Endothelial cell of umbilical vein (primary cell): ENCODE results near the gene PLCD1. TPM values are rescaled to one million over a fixed set of nuclear protein-coding genes. Genes with fewer than 3 reads are reported as not detected.

Experiments used
- BruUV-seq: library from RNA; stranded (reverse); fragments of 400-500 nt; replicated peaks from 2 replicates; lab custom pipeline; 2021; lab: Mats Ljungman, UMichigan
- CTCF ChIA-PET: fragments of 300-600, 350-600 bp; sonication (Branson Sonifier 250); formaldehyde crosslinking; loops from one replicate; lab custom pipeline; 2021; ENCODE audit warnings: antibody characterized with exemption, inconsistent platforms; lab: Charles Lee
- POLR2A ChIA-PET: fragments of 300-600, 350-600 bp; sonication (Branson Sonifier 250); formaldehyde crosslinking; loops from one replicate; lab custom pipeline; 2021; ENCODE audit warnings: antibody characterized with exemption, inconsistent platforms; lab: Charles Lee
- DNase-seq: peaks from one replicate; pipeline ENCODE4 v3.0.0-alpha.2; 2011; ENCODE audit warnings: low read depth, low spot score
- FAIRE-seq: peaks from 2 replicates; lab custom pipeline; 2011; peaks lifted over from hg19 to GRCh38; lab: Jason Lieb, UNC
- H2AFZ ChIP-seq: 2 replicates; pipeline ENCODE4 v1.6.0; 2012; ENCODE audit warnings: low read depth, low read length, control low read depth, inconsistent platforms
- H3K27ac ChIP-seq: 2 replicates; pipeline ENCODE4 v1.5.1; 2011; ENCODE audit warnings: low read depth, mild to moderate bottlenecking, control low read depth, low read length, moderate library complexity; ENCODE audit not compliant: insufficient read depth
- H3K27me3 ChIP-seq, 2 experiments: 2 replicates each; pipeline versions ENCODE4 v1.6.0 to v1.6.1; 2011; ENCODE audit warnings: low read length in 2 of 2, mixed read lengths in 1 of 2; ENCODE audit not compliant: control insufficient read depth in 2 of 2, insufficient read depth in 2 of 2
- H3K36me3 ChIP-seq, 2 experiments: 2 replicates in 1 of 2; 3 replicates in 1 of 2; pipeline ENCODE4 v1.5.1; 2011; ENCODE audit warnings: low read length in 2 of 2, mild to moderate bottlenecking in 1 of 2, moderate library complexity in 1 of 2; ENCODE audit not compliant: control insufficient read depth in 2 of 2, insufficient read depth in 2 of 2; ENCODE audit errors: extremely low read depth in 1 of 2
- H3K4me1 ChIP-seq: 3 replicates; pipeline ENCODE4 v1.5.1; 2011; ENCODE audit warnings: mild to moderate bottlenecking, low read length; ENCODE audit not compliant: control insufficient read depth, insufficient read depth; ENCODE audit errors: extremely low read depth
- H3K4me2 ChIP-seq: 2 replicates; pipeline ENCODE4 v1.6.1; 2011; ENCODE audit warnings: low read length, control low read depth, mixed read lengths; ENCODE audit not compliant: insufficient read depth
- H3K4me3 ChIP-seq, 3 experiments: fragments of 200-600 bp in 1 of 3; sonication (generic), shearing (Covaris generic) in 1 of 3; replicated peaks in 1 of 3; 2 replicates each; pipeline ENCODE4 v1.5.1; 2011 to 2016; ENCODE audit warnings: control low read depth in 3 of 3, low read length in 3 of 3, mild to moderate bottlenecking in 2 of 3, inconsistent platforms in 1 of 3, low read depth in 1 of 3, moderate library complexity in 1 of 3; ENCODE audit not compliant: insufficient read depth in 1 of 3
- H3K79me2 ChIP-seq: 2 replicates; pipeline ENCODE4 v1.6.0; 2012; ENCODE audit warnings: low read length, inconsistent platforms; ENCODE audit not compliant: control insufficient read depth, insufficient read depth
- H3K9ac ChIP-seq: replicated peaks from 2 replicates; pipeline ENCODE3; 2011; ENCODE audit warnings: low read length, control low read depth; ENCODE audit not compliant: insufficient read depth; ENCODE audit errors: extremely low read depth
- H3K9me1 ChIP-seq: replicated peaks from 3 replicates; pipeline ENCODE4 v1.6.0; 2011; ENCODE audit warnings: mild to moderate bottlenecking, low read length; ENCODE audit not compliant: control insufficient read depth, insufficient read depth; ENCODE audit errors: extremely low read depth
- H3K9me3 ChIP-seq: replicated peaks from 2 replicates; pipeline ENCODE4 v1.5.1; 2012; ENCODE audit warnings: low read length, inconsistent platforms; ENCODE audit not compliant: control insufficient read depth, insufficient read depth
- H4K20me1 ChIP-seq: replicated peaks from 2 replicates; pipeline ENCODE3; 2011; ENCODE audit warnings: mild to moderate bottlenecking, low read length; ENCODE audit not compliant: control insufficient read depth, insufficient read depth; ENCODE audit errors: extremely low read depth
- CTCF ChIP-seq, 2 donors: IDR thresholded peaks; 1 replicate in 1 of 2; 2 replicates in 1 of 2; pipeline ENCODE4 v1.5.1; 2011; ENCODE audit warnings: low read length in 2 of 2, mild to moderate bottlenecking in 2 of 2, moderate library complexity in 2 of 2, control low read depth in 1 of 2, inconsistent platforms in 1 of 2, low read depth in 1 of 2; ENCODE audit not compliant: insufficient read depth in 1 of 2; ENCODE audit errors: extremely low read depth in 1 of 2
- EZH2 ChIP-seq: IDR thresholded peaks from 2 replicates; pipeline ENCODE4 v1.6.1; 2012; ENCODE audit warnings: borderline replicate concordance, low read depth, mild to moderate bottlenecking, moderate library complexity, low read length, inconsistent platforms; ENCODE audit not compliant: severe bottlenecking
- FOS ChIP-seq: IDR thresholded peaks from 2 replicates; pipeline ENCODE4 v1.6.1; 2011; ENCODE audit warnings: mild to moderate bottlenecking, low read length, moderate library complexity, borderline replicate concordance; ENCODE audit not compliant: insufficient read depth
- GATA2 ChIP-seq: IDR thresholded peaks from 2 replicates; pipeline ENCODE4 v1.7.0; 2011; ENCODE audit warnings: low read depth, mild to moderate bottlenecking, moderate library complexity, mixed read lengths, low read length; ENCODE audit not compliant: insufficient read length, insufficient read depth
- JUN ChIP-seq: IDR thresholded peaks from 2 replicates; pipeline ENCODE4 v1.6.1; 2011; ENCODE audit warnings: borderline replicate concordance, low read depth; ENCODE audit not compliant: insufficient read length, insufficient read depth
- MAX ChIP-seq: IDR thresholded peaks from 2 replicates; pipeline ENCODE4 v1.6.1; 2011; ENCODE audit not compliant: insufficient read depth, insufficient read length
- MYC ChIP-seq: IDR thresholded peaks from one replicate; pipeline ENCODE4 v1.6.1; 2011; ENCODE audit warnings: mild to moderate bottlenecking, low read depth, low read length
- POLR2A ChIP-seq: IDR thresholded peaks from 2 replicates; pipeline ENCODE4 v1.6.1; 2012; ENCODE audit warnings: low read depth, mild to moderate bottlenecking, control low read depth, low read length
- POLR2AphosphoS5 ChIP-seq: IDR thresholded peaks from 2 replicates; pipeline ENCODE4 v1.6.1; 2012; ENCODE audit warnings: low read depth, mild to moderate bottlenecking, control low read depth, low read length, moderate library complexity; ENCODE audit not compliant: insufficient read depth
- dilution Hi-C: fragments of 300-500 bp; cut with MboI; formaldehyde crosslinking; loops from one replicate; pipeline ENCODE4 v1.15.0; 2019; ENCODE audit warnings: low sequenced_read_pairs; ENCODE audit not compliant: extremely low pct_ligation_motif_present
- intact Hi-C: fragments of 100-400 bp; cut with micrococcal nuclease; formaldehyde crosslinking; loops from one replicate; pipeline ENCODE4 v1.10.0; 2022
- polyA plus RNA-seq, 4 experiments: library from polyadenylated mRNA; depleted of rRNA in 3 of 4; stranded (reverse) in 3 of 4; unstranded in 1 of 4; fragments of >200 nt; gene quantifications; 2 replicates each; pipeline versions ENCODE4 v1.2.1 to v1.2.3, GENCODE V29; 2011 to 2012; ENCODE audit warnings: missing spikeins in 1 of 4
- total RNA-seq: library from RNA; stranded (reverse); gene quantifications from 2 replicates; pipeline ENCODE4 v1.2.3, GENCODE V29; 2021

The PLCD1 gene
- total and polyA plus RNA-seq, 2 donors (not counting 3 experiments of a cell fraction or from before 2014, with no cell fraction given), result 12.6 to 15.3 TPM

- no peaks in the 10 kb centered on the region for H3K36me3 ChIP-seq
- FAIRE-seq (no peak), DNase-seq (no peak)
- no peak overlapping the region for H2AFZ ChIP-seq
- H3K4me2 ChIP-seq, result no peak overlapping the region
- no peaks in the 10 kb centered on the region for H3K9me3 ChIP-seq
- no peak for TF ChIP-seq POLR2AphosphoS5
- TF ChIP-seq MAX, result no peak
- TF ChIP-seq MYC, result no peak
- TF ChIP-seq FOS, result no peak
- no peak for TF ChIP-seq JUN
- no peak for TF ChIP-seq GATA2
- no peak for TF ChIP-seq POLR2A
- TF ChIP-seq CTCF (IDR thresholded peaks at IDR 0.05; ENCODE audit: extremely low read depth in 1 of 2, insufficient read depth in 1 of 2, low read depth in 1 of 2, low read length in 2 of 2), result no peak
- TF ChIP-seq EZH2, result no peak
- CTCF ChIA-PET, result interaction anchor here (1.5 kb wide), 1 partner anchor 16 kb away, joined by 10 read pairs; no protein-coding TSS in a partner anchor
- no peaks in the 10 kb centered on the region for H4K20me1 ChIP-seq
- intact Hi-C loops (no loop called here), dilution Hi-C loops (no loop called here)
- H3K27ac ChIP-seq, result no peak overlapping the region
- no TSS peak for BruUV-seq
- no peaks in the 10 kb centered on the region for H3K79me2 ChIP-seq
- H3K4me3 ChIP-seq, result no peak overlapping the region
- peaks cover 10% of the 10 kb centered on the region for H3K4me1 ChIP-seq
- POLR2A ChIA-PET, result no interaction called here
- H3K9me1 ChIP-seq, result no peaks in the 10 kb centered on the region
- H3K9ac ChIP-seq, result no peak overlapping the region
- no peaks in the 10 kb centered on the region for H3K27me3 ChIP-seq
Measured at GRCh38 chr3:37989821-37990480, 39.5 kb downstream of the PLCD1 start.
